Measurements from ENCODE around the gene DMRTC1. TPM values are rescaled to one million over a fixed set of nuclear protein-coding genes. Genes with fewer than 3 reads are reported as not detected.

The DMRTC1 gene
- total RNA-seq, 1 experiment from 2014 or later: not detected

Other genes with a start within 250 kb of the DMRTC1 start
- gene PHKA1, start 229.5 kb downstream of the DMRTC1 start, total RNA-seq (2022): 8.9 and 9.1 TPM in 2 replicates
- not detected in 2 replicates for gene DMRTC1B, start 166.9 kb downstream of the DMRTC1 start, total RNA-seq (2022)
- gene FAM236B, start 161.2 kb downstream of the DMRTC1 start, total RNA-seq (2022): not detected in 2 replicates
- not detected in 2 replicates for gene FAM236D, start 135.6 kb downstream of the DMRTC1 start, total RNA-seq (2022)
- gene FAM236C, start 31.2 kb downstream of the DMRTC1 start, total RNA-seq (2022): not detected in 2 replicates
- not detected in 2 replicates for gene FAM236A, start 5.6 kb downstream of the DMRTC1 start, total RNA-seq (2022)
- gene PABPC1L2B, start 59.1 kb upstream of the DMRTC1 start, total RNA-seq (2022): not detected in 2 replicates
- gene PABPC1L2A, start 135.7 kb upstream of the DMRTC1 start, total RNA-seq (2022): not detected in 2 replicates